Measurements from ENCODE around the gene CCDC80.

The CCDC80 gene

GRCh38 chr3:112640930-112641801, at the start of gene CCDC80:
Gene CCDC80, minus strand, starts transcription at chr3:112641143. Its CDS starts 1,238 bp downstream, at chr3:112639905.
- Mint-ChIP-seq H3K4me3 (no peak within 1 kb of the TSS), H3K27me3 (peaks cover 17% of the 10 kb centered on the region), H3K4me1 (peaks cover 19% of the 10 kb centered on the region), H3K9me3 (no peaks in the 10 kb centered on the region), H3K27ac (no peak within 1 kb of the TSS)
- no peak for DNase-seq
- no peak for ATAC-seq

GRCh38 chr3:112689989-112690388, 49.0 kb upstream of the CCDC80 start:
- Mint-ChIP-seq H3K9me3 (peaks cover 0 to 6% of the 10 kb centered on the region in 2 donors), H3K4me3 (peak overlapping the region in 1 of 2 donors; percentile 6), H3K4me1 (peaks cover 11% of the 10 kb centered on the region), H3K27me3 (peaks cover 13% of the 10 kb centered on the region), H3K27ac (no peak overlapping the region)
- DNase-seq (no peak), ATAC-seq (no peak)

- Mint-ChIP-seq H3K4me1 (peaks cover 11% of the 10 kb centered on the region), H3K9me3 (peaks cover 0 to 6% of the 10 kb centered on the region in 2 donors), H3K4me3 (no peak overlapping the region), H3K27me3 (peaks cover 17% of the 10 kb centered on the region), H3K27ac (no peak overlapping the region)
- no peak for ATAC-seq
- DNase-seq, result no peak
Observed at GRCh38 chr3:112689385-112689784, 48.4 kb upstream of the CCDC80 start.

GRCh38 chr3:112688819-112689218, 47.9 kb upstream of the CCDC80 start:
- DNase-seq, result no peak
- Mint-ChIP-seq H3K9me3 (peaks cover 0 to 6% of the 10 kb centered on the region in 2 donors), H3K27ac (no peak overlapping the region), H3K27me3 (peaks cover 22% of the 10 kb centered on the region), H3K4me3 (no peak overlapping the region), H3K4me1 (peaks cover 11% of the 10 kb centered on the region)
- no peak for ATAC-seq

- DNase-seq (no peak), ATAC-seq (no peak)
- Mint-ChIP-seq H3K4me1 (peaks cover 11% of the 10 kb centered on the region), H3K27ac (no peak overlapping the region), H3K9me3 (no peaks in the 10 kb centered on the region), H3K27me3 (peaks cover 22% of the 10 kb centered on the region), H3K4me3 (no peak overlapping the region)
Observed at GRCh38 chr3:112688085-112688769, 47.3 kb upstream of the CCDC80 start.

- no peak for DNase-seq
- no peak for ATAC-seq
- Mint-ChIP-seq H3K27me3 (peaks cover 22% of the 10 kb centered on the region), H3K4me1 (peaks cover 11% of the 10 kb centered on the region), H3K9me3 (no peaks in the 10 kb centered on the region), H3K4me3 (no peak overlapping the region), H3K27ac (no peak overlapping the region)
Observed at GRCh38 chr3:112687616-112688015, 46.7 kb upstream of the CCDC80 start.

GRCh38 chr3:112687211-112687610, 46.3 kb upstream of the CCDC80 start:
- H3K27ac Mint-ChIP-seq, result no peak overlapping the region
- H3K4me1 Mint-ChIP-seq, result peaks cover 11% of the 10 kb centered on the region
- DNase-seq, result no peak

GRCh38 chr3:112685956-112686799, 45.2 kb upstream of the CCDC80 start:
- peaks cover 11% of the 10 kb centered on the region for H3K4me1 Mint-ChIP-seq

More at GRCh38 chr3:112687211-112687610, 46.3 kb upstream of the CCDC80 start:
- no peak for ATAC-seq
- peaks cover 22% of the 10 kb centered on the region for H3K27me3 Mint-ChIP-seq
- H3K4me3 Mint-ChIP-seq, result no peak overlapping the region
- H3K9me3 Mint-ChIP-seq, result no peaks in the 10 kb centered on the region

GRCh38 chr3:112685420-112685819, 44.5 kb upstream of the CCDC80 start:
- Mint-ChIP-seq H3K9me3 (no peaks in the 10 kb centered on the region), H3K4me3 (no peak overlapping the region), H3K4me1 (peaks cover 11% of the 10 kb centered on the region), H3K27ac (no peak overlapping the region), H3K27me3 (peaks cover 22% of the 10 kb centered on the region)
- DNase-seq (no peak), ATAC-seq (no peak)

More at GRCh38 chr3:112685956-112686799, 45.2 kb upstream of the CCDC80 start:
- Mint-ChIP-seq H3K9me3 (no peaks in the 10 kb centered on the region), H3K4me3 (no peak overlapping the region), H3K27ac (no peak overlapping the region), H3K27me3 (peaks cover 22% of the 10 kb centered on the region)
- DNase-seq, result no peak
- ATAC-seq, result no peak

- DNase-seq (no peak), ATAC-seq (no peak)
- peaks cover 9% of the 10 kb centered on the region for H3K4me1 Mint-ChIP-seq
- H3K27ac Mint-ChIP-seq, result no peak overlapping the region
- no peaks in the 10 kb centered on the region for H3K9me3 Mint-ChIP-seq
- peaks cover 22% of the 10 kb centered on the region for H3K27me3 Mint-ChIP-seq
- no peak overlapping the region for H3K4me3 Mint-ChIP-seq
Observed at GRCh38 chr3:112682361-112682760, 41.4 kb upstream of the CCDC80 start.

GRCh38 chr3:112681822-112682325, 40.9 kb upstream of the CCDC80 start:
- DNase-seq (no peak), ATAC-seq (no peak)
- Mint-ChIP-seq H3K4me1 (peaks cover 14% of the 10 kb centered on the region), H3K27me3 (peaks cover 22% of the 10 kb centered on the region), H3K4me3 (no peak overlapping the region), H3K27ac (no peak overlapping the region), H3K9me3 (no peaks in the 10 kb centered on the region)

- ATAC-seq (peak; percentile 97), DNase-seq (peak; percentile 84 to 94)
- Mint-ChIP-seq H3K4me1 (peaks cover 65% of the 10 kb centered on the region), H3K27ac (no peak overlapping the region), H3K9me3 (no peaks in the 10 kb centered on the region), H3K27me3 (peaks cover 25% of the 10 kb centered on the region), H3K4me3 (peak overlapping the region; percentile 64 to 73)
Observed at GRCh38 chr3:112676659-112677234, 35.8 kb upstream of the CCDC80 start.

GRCh38 chr3:112675943-112676535, 35.1 kb upstream of the CCDC80 start:
- peaks cover 25% of the 10 kb centered on the region for H3K27me3 Mint-ChIP-seq

GRCh38 chr3:112675349-112675748, 34.4 kb upstream of the CCDC80 start:
- Mint-ChIP-seq H3K27ac (no peak overlapping the region), H3K27me3 (peaks cover 25% of the 10 kb centered on the region), H3K4me1 (peaks cover 69% of the 10 kb centered on the region), H3K4me3 (no peak overlapping the region), H3K9me3 (no peaks in the 10 kb centered on the region)
- ATAC-seq (no peak), DNase-seq (no peak)

More at GRCh38 chr3:112675943-112676535, 35.1 kb upstream of the CCDC80 start:
- no peaks in the 10 kb centered on the region for H3K9me3 Mint-ChIP-seq
- no peak overlapping the region for H3K27ac Mint-ChIP-seq
- peak overlapping the region; percentile 64 to 73 for H3K4me3 Mint-ChIP-seq
- ATAC-seq (no peak), DNase-seq (no peak)
- peaks cover 69% of the 10 kb centered on the region for H3K4me1 Mint-ChIP-seq

All from stimulated activated naive CD8-positive, alpha-beta T cell treated with anti-CD3 and anti-CD28 coated beads, Interleukin-15, amount 100 ng/mL, for 72 hours (primary cell).